Prostate gland (tissue), 2 donors: ENCODE measurements around the gene CLEC2D. TPM values are rescaled to one million over a fixed set of nuclear protein-coding genes. Genes with fewer than 3 reads are reported as not detected.

ENCODE experiments used
- DNase-seq: peaks from one replicate; pipeline ENCODE4 v3.0.0-alpha.2; 2019; ENCODE audit warnings: low spot score
- H3K27ac ChIP-seq, 2 donors: fragments of 200-600 bp; sonication (generic); 2 replicates each; pipeline ENCODE4 v1.5.1; 2017 to 2019
- H3K27me3 ChIP-seq: fragments of 200-600 bp; sonication (generic); replicated peaks from 2 replicates; pipeline ENCODE4 v1.5.1; 2019; ENCODE audit not compliant: insufficient read depth
- H3K36me3 ChIP-seq, 2 donors: fragments of 200-600 bp; sonication (generic); 1 replicate in 1 of 2; 2 replicates in 1 of 2; pipeline versions ENCODE4 v1.5.1 to v1.8.1; 2017 to 2019
- H3K4me1 ChIP-seq: fragments of 200-600 bp; sonication (generic); replicated peaks from 2 replicates; pipeline ENCODE4 v1.5.1; 2019
- H3K4me3 ChIP-seq, 2 donors: fragments of 200-600 bp; sonication (generic); 2 replicates each; pipeline ENCODE4 v1.5.1; 2017 to 2019
- H3K9me3 ChIP-seq: fragments of 200-600 bp; sonication (generic); 2 replicates; pipeline ENCODE4 v1.5.1; 2017
- POLR2A ChIP-seq: fragments of 450-650 bp; IDR thresholded peaks from one replicate; pipeline ENCODE4 v1.6.1; 2016; ENCODE audit warnings: antibody characterized with exemption, mild to moderate bottlenecking
- POLR2AphosphoS5 ChIP-seq: sonication (generic); formaldehyde crosslinking; IDR thresholded peaks from one replicate; pipeline ENCODE4 v1.6.1; 2017; ENCODE audit warnings: antibody characterized with exemption
- WGBS: methylation state at CpG from one replicate; pipeline ENCODE4 v1.1.5; 2018; 5-methylcytosine and 5-hydroxymethylcytosine counted together
- intact Hi-C: fragments of 100-400 bp; cut with DNase I; formaldehyde crosslinking; loops from one replicate; pipeline ENCODE4 v1.14.2; 2022
- total RNA-seq, 2 donors: library from RNA; depleted of rRNA; stranded (reverse); fragments of >200 nt; gene quantifications; one replicate each; pipeline ENCODE4 v1.1.0, GENCODE V29; 2016
- TF ChIP-seq, protein P1 (sequence below), 4 experiments: fragments of 200-600 bp in 2 of 4; fragments of 450-650 bp in 2 of 4; sonication (generic) in 2 of 4; IDR thresholded peaks; 1 replicate in 3 of 4; 2 replicates in 1 of 4; pipeline ENCODE4 v1.5.1; 2016 to 2019; ENCODE audit warnings: antibody characterized with exemption in 4 of 4, mild to moderate bottlenecking in 2 of 4, moderate library complexity in 2 of 4

The CLEC2D gene
- total RNA-seq, 2 donors from 2014 or later, result 4.1 to 19.9 TPM

DNA sequence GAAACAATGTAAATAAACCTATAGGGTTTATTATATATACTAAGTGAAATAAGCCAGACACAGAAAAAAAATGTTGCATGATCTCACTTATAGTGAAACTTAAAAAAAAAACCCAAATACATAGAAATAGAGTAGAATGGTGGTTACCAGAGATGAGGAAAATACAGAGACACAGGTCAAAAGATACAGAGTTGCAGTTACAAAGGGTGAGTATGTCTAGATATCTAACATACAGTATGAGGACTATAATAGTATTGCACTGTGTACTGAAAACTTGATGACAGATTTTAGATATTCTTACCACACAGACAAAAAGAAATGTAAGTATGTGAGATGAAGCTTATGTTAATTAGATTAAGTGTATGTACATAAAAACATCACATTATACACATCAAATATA, 28.1 kb downstream of the CLEC2D start:
- Histone ChIP-seq H3K4me3 (no peak overlapping the region), H3K36me3 (no peaks in the 10 kb centered on the region), H3K9me3 (no peaks in the 10 kb centered on the region), H3K4me1 (no peaks in the 10 kb centered on the region), H3K27me3 (no peaks in the 10 kb centered on the region), H3K27ac (no peak overlapping the region)
- no peak for DNase-seq
- TF ChIP-seq, protein P1, sequence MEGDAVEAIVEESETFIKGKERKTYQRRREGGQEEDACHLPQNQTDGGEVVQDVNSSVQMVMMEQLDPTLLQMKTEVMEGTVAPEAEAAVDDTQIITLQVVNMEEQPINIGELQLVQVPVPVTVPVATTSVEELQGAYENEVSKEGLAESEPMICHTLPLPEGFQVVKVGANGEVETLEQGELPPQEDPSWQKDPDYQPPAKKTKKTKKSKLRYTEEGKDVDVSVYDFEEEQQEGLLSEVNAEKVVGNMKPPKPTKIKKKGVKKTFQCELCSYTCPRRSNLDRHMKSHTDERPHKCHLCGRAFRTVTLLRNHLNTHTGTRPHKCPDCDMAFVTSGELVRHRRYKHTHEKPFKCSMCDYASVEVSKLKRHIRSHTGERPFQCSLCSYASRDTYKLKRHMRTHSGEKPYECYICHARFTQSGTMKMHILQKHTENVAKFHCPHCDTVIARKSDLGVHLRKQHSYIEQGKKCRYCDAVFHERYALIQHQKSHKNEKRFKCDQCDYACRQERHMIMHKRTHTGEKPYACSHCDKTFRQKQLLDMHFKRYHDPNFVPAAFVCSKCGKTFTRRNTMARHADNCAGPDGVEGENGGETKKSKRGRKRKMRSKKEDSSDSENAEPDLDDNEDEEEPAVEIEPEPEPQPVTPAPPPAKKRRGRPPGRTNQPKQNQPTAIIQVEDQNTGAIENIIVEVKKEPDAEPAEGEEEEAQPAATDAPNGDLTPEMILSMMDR (IDR thresholded peaks at IDR 0.05), result no peak
- no peak for TF ChIP-seq POLR2A
- no peak for TF ChIP-seq POLR2AphosphoS5
- intact Hi-C loops, result no loop called here

DNA sequence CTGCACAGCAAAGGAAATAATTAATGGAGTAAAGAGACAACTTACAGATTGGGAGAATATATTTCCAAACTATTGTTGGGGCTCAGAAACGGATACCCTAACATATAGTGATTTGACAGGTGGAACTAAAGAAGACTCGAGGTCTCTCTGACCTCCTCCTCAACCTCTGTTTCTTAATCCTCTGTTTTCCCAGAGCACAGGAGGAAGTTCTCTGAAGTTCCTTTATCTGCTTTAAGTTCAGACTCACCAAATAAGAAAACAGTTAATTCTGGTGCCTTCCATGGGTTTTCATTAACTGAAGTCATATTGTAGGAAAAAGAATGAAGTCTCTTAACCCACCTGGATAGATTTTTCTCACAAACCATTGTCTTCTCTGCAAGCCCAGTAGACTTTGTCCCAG, 29.2 kb downstream of the CLEC2D start:
- Histone ChIP-seq H3K36me3 (no peaks in the 10 kb centered on the region), H3K4me1 (no peaks in the 10 kb centered on the region), H3K27me3 (no peaks in the 10 kb centered on the region), H3K4me3 (no peak overlapping the region), H3K27ac (no peak overlapping the region), H3K9me3 (no peaks in the 10 kb centered on the region)
- WGBS, result 68% methylated on average over 2 of the region's 2 CpGs
- intact Hi-C loops, result no loop called here
- TF ChIP-seq POLR2A (no peak), POLR2AphosphoS5 (no peak)
- TF ChIP-seq, protein P1 (IDR thresholded peaks at IDR 0.05), result no peak
- no peak for DNase-seq

DNA sequence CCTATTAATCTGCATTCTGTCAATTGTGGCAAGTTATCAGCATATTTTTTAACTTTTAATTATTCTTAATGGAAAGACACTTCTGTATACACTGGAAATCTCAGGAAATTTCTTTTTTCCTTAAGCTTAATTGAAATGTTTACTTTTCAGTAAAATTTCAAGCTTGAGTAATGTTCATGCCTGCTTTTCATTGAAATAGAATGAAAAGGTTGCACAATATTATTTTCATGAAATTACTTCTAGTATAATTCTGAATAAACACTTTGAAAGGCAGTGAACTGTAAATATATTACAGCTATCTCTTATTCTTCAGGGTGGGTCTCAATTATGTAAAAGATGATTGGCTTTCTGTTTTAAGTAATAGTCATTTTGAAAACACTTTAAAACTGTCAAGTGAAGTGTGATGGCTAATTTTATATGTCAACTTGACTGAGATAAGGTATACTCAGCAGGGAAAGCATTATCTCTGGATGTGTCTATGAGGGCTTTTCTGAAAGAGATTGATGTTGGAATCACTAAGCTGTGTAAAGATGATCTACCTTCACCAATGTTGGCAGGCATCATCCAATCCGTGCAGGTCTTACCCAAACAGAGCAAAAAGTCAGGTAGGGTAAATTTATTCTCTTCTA, 29.9 kb downstream of the CLEC2D start:
- H3K9me3 ChIP-seq, result no peaks in the 10 kb centered on the region
- H3K27ac ChIP-seq, result no peak overlapping the region
- no peaks in the 10 kb centered on the region for H3K27me3 ChIP-seq
- H3K4me1 ChIP-seq, result no peaks in the 10 kb centered on the region
- intact Hi-C loops, result no loop called here
- no peak overlapping the region for H3K4me3 ChIP-seq
- TF ChIP-seq POLR2A (no peak), POLR2AphosphoS5 (no peak)
- TF ChIP-seq, protein P1 (IDR thresholded peaks at IDR 0.05), result no peak
- H3K36me3 ChIP-seq, result no peaks in the 10 kb centered on the region
- DNase-seq, result no peak
- WGBS, result 55% methylated on average over 1 of the region's 1 CpG

DNA sequence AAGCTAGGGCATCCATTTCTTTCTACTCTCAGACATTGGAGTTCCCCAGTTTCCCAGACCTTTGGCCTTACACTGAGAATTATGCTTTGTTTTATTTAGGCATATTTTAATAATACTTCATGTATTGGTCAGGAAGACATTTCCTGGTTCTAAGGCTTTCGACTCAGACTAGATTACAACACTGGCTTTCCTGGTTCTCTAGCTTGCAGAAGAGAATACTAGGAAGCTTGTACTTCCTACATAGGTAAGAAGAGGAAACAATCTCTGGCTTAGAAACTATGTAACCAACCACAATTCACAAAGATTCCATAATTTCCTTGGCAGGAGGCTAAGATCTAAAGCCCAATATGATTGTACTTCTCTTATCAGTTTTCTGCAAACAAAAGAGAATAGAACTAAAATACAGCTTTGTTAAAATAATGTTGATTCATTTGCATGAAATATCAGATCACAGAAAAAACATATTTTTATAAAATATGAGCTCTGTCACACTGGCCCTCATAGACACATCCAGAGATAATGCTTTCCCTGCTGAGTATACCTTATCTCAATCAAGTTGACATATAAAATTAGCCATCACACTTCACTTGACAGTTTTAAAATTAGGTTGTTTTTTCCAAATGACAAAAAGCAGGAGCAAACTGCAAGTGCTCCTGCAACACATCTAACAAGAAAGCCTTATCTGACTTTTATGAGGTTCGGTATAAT, 30.5 kb downstream of the CLEC2D start:
- DNase-seq, result no peak
- Histone ChIP-seq H3K9me3 (no peaks in the 10 kb centered on the region), H3K4me3 (no peak overlapping the region), H3K36me3 (no peaks in the 10 kb centered on the region), H3K27me3 (no peaks in the 10 kb centered on the region), H3K27ac (no peak overlapping the region), H3K4me1 (no peaks in the 10 kb centered on the region)
- TF ChIP-seq, protein P1 (IDR thresholded peaks at IDR 0.05), result no peak
- TF ChIP-seq POLR2AphosphoS5, result no peak
- no peak for TF ChIP-seq POLR2A
- 50% methylated on average over 2 of the region's 2 CpGs for WGBS
- intact Hi-C loops, result no loop called here

DNA sequence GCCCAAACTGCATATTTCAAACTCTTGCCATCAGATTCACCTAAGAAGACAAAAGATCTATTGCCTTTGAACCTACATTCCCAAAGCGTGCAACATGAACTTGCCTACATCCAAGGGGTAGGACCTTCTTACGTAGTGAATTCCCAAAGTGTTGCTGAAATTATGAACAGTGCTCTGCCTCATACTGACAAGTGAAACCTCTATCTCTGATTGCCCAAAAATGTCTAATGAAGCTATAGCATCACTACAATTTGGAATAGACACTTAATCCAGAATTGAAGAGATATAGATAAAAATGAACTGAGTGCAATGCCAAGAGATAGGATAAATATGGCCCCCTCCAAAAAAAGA, 31.1 kb downstream of the CLEC2D start:
- no peak for DNase-seq
- Histone ChIP-seq H3K4me1 (no peaks in the 10 kb centered on the region), H3K36me3 (no peaks in the 10 kb centered on the region), H3K27ac (no peak overlapping the region), H3K4me3 (no peak overlapping the region), H3K9me3 (no peaks in the 10 kb centered on the region), H3K27me3 (no peaks in the 10 kb centered on the region)
- 63% methylated on average over 2 of the region's 2 CpGs for WGBS
- intact Hi-C loops, result no loop called here
- TF ChIP-seq, protein P1 (IDR thresholded peaks at IDR 0.05), result no peak
- no peak for TF ChIP-seq POLR2AphosphoS5
- no peak for TF ChIP-seq POLR2A
